NCI-H2107 (cell line): Measurements from ENCODE around the gene DNPEP.
"Not testable (repeated sequence)": the region's sequence is repeated elsewhere in the genome, so short reads cannot be mapped to it uniquely, and the experiment has no call there.

ENCODE experiments used
- DNase-seq: peaks from one replicate; lab custom pipeline; 2025; lab: John Stamatoyannopoulos, UW

Gene DNPEP

DNA sequence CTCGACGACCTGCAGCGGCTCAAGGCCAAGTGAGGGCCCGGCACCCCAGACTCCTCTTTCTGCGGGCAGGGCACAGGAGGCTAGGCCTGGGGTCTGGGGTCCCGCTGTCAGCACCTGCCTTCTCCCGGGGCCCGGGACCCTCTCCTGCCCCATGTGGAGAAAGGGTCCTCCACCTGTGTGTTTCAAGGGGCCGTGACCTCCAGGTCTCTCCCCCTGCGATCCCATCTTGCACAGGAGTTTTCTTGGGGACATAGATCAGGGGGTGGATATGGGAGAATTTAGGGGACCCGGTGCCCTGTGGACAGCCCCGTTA lies 31.3 kb upstream of the DNPEP start:
- no peak for DNase-seq

DNA sequence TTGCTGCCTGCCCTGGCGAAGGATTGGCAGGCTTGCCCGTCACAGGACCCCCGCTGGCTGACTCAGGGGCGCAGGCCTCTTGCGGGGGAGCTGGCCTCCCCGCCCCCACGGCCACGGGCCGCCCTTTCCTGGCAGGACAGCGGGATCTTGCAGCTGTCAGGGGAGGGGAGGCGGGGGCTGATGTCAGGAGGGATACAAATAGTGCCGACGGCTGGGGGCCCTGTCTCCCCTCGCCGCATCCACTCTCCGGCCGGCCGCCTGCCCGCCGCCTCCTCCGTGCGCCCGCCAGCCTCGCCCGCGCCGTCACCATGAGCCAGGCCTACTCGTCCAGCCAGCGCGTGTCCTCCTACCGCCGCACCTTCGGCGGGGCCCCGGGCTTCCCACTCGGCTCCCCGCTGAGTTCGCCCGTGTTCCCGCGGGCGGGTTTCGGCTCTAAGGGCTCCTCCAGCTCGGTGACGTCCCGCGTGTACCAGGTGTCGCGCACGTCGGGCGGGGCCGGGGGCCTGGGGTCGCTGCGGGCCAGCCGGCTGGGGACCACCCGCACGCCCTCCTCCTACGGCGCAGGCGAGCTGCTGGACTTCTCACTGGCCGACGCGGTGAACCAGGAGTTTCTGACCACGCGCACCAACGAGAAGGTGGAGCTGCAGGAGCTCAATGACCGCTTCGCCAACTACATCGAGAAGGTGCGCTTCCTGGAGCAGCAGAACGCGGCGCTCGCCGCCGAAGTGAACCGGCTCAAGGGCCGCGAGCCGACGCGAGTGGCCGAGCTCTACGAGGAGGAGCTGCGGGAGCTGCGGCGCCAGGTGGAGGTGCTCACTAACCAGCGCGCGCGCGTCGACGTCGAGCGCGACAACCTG lies 30.7 kb upstream of the DNPEP start, which contains the start of gene DES:
DES (plus strand) TSS at position 223 of the 857 bp plus-strand sequence; CDS start at position 309, 86 bp downstream.
- DNase-seq, result no peak

DNA sequence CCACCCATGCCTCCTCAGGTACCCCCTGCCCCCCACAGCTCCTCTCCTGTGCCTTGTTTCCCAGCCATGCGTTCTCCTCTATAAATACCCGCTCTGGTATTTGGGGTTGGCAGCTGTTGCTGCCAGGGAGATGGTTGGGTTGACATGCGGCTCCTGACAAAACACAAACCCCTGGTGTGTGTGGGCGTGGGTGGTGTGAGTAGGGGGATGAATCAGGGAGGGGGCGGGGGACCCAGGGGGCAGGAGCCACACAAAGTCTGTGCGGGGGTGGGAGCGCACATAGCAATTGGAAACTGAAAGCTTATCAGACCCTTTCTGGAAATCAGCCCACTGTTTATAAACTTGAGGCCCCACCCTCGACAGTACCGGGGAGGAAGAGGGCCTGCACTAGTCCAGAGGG lies 29.7 kb upstream of the DNPEP start:
- DNase-seq, result no peak

DNA sequence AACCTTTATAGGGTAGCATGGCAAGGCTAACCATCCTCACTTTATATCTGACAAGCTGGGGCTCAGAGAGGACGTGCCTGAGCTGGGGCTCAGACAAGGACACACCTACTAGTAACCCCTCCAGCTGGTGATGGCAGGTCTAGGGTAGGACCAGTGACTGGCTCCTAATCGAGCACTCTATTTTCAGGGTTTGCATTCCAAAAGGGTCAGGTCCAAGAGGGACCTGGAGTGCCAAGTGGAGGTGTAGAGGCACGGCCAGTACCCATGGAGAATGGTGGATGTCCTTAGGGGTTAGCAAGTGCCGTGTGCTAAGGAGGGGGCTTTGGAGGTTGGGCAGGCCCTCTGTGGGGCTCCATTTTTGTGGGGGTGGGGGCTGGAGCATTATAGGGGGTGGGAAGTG lies 29.2 kb upstream of the DNPEP start:
- DNase-seq, result no peak

DNA sequence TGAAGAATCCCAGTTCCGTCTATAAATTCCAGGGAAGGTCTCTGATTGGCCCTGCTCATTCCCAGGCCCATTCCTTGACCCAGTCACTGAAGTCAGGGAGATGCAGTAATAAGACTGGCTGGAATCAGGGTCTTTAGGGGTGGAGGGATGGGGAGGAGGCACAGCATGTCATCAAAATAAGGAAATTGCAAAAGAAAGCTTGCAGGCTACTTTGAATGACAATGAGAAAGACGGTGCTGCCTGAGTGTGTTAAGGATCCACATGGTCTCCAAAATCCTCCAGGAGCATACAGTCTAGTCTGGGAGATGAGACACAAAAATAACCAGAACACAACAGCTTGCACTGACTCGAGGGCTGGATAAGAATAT lies 28.5 kb upstream of the DNPEP start:
- no peak for DNase-seq

DNA sequence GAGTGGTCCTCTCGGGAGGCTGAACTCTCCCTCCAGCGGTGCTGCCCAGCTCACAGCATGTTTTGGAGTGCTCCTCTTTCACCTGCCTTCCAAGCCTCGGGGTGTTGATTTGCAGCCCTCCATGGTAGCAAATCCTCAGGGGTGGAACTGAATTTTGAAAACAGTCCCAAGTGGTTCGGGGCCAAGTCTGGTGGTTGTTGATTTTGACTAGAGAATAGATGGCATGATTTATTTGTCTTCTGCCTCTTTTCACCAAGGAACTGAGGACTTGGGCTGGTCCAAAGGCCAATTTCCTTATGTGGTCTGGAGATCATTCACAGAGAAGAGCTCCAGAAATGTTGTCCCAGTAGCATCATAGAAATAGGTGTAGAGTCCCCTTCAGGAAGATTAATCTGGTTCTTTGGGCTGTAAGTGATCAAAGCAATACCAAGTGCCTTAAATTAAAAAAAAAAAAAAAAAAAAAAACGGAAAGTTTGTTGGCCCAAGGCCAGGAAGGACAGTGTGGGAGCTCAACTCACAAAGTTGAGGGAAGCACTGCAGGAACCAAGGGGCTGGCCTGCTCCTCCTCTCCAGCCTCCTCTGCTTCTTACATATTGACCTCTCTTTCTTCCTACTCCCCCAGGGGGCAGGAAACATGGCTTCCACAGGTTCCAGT lies 28.0 kb upstream of the DNPEP start:
- DNase-seq, result no peak

DNA sequence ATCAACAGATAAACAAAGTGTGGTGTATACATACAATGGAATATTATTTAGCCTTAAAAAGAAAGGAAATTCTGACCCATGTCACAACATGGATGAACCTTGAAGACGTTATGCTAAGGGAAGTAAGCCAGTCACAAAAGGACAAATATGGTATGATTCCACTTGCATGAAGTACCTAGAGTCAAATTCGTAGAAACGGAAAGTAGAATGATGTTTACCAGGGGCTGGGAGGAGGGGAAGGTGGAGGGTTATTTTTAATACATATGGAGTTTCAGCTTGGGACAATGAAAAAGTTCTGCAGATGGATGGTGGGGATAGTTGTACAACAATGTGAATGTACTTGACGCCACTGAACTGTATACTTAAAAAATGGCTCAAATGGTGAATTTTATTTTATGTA lies 27.1 kb upstream of the DNPEP start:
- no peak for DNase-seq

DNA sequence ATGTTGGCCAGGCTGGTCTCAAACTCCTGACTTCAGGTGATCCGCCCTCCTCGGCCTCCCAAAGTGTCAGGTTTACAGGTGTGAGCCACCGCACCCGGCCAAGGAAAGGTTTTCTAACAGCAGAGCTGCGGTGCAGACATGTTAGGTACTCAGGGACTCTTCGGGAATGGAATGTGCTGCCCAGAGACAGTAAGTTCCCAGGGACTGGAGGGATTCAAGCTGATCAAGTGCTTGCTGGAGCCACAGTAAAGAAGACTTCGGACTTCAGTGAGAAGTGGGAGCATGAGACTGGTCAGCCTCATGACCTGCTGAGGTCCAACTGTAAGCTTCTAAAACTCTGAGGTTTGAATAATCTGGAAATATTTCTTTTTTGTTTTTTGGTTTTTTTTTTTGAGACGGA lies 22.7 kb upstream of the DNPEP start:
- DNase-seq, result no peak

DNA sequence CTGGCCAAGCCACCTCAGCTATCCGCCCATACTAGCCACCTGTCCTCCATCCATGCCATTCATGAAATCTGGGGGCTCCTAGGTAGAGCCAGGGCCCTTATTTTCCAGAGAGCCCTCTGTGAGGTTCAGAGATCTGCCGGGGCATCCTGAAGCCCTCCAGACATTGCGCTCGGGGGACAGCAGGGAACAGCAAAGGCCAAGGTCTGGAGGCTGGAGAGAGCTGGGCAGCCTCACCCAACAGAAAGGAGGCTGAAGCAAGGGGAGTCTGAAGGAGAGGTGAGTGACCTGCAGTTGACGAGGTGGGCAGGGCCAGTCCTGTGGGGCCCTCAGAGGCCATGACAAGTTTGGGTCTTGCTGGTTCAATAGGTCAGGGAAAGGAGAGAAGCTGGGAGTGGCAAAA lies 21.9 kb upstream of the DNPEP start:
- DNase-seq, result no peak

DNA sequence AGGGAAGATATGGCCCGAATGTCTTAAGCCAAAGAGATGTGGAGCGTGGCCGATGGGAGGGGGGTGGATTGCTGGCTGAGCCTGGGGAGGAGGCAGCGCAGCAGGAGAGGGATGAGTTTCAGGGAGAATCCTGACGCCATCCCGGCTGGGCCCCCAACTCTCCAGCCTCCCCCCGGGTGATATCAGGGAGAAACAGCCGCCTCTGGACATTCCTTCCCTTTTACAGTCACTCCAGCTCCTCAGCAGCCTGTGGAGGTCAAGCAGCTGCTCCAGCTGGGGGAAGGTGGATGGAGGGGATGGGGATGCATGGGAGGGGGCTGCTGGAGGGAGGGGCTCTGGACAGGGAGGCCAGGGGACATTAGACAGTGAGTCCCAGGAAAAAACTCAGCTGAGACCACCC lies 20.9 kb upstream of the DNPEP start:
- no peak for DNase-seq

DNA sequence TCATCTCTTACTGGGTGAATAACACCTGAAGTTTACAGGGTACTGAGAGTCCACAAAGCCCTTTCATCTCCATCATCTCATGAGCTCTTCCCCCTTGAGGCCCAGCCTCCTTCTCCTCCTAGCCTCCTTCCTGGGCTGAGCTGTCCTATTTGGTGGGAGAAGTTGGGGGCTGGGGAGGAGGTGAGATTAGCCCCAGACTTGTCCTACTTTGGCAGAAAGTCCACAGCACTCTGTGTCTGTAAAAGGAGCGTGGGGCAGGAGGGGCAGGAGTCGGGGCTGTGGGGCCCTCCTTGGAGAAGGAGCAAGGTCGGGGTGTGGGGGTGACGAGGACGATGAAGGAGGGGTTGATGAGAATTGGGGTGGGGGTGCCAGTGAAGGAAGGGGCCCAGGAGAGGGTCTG lies 20.5 kb upstream of the DNPEP start:
- no peak for DNase-seq

DNA sequence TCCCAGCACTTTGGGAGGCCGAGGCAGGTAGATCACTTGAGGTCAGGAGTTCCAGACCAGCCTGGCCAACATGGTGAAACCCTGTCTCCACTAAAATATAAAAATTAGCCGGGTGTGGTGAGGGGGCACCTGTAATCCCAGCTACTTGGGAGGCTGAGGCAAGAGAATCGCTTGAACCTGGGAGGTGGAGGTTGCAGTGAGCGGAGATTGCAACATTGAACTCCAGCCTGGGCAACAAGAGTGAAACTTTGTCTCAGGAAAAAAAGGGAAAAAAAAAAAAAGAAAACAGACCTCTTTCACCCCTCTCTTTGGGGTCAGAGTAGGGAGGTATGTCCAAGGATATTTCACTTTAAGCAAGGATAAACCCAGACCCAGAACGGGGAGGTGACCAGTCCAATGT lies 19.6 kb upstream of the DNPEP start:
- DNase-seq, result not testable (repeated sequence)

DNA sequence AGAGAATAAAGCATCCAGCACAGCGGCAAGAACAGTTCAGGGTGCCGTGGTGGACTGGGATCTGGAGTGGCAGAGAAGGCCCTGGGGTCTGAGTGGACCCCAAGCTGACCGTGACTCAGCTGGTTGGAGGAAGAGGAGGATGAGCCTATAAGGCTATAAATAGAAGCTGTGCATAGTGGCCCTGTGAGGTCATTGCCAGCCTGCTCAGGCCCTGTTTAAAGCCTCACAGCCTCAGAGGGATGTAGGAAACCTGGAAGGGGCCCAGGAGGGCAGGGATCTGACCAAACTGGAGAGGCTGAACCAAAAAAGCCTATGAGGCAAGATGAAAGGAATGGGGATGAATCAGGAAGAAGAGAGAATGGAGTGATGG lies 19.1 kb upstream of the DNPEP start:
- no peak for DNase-seq

DNA sequence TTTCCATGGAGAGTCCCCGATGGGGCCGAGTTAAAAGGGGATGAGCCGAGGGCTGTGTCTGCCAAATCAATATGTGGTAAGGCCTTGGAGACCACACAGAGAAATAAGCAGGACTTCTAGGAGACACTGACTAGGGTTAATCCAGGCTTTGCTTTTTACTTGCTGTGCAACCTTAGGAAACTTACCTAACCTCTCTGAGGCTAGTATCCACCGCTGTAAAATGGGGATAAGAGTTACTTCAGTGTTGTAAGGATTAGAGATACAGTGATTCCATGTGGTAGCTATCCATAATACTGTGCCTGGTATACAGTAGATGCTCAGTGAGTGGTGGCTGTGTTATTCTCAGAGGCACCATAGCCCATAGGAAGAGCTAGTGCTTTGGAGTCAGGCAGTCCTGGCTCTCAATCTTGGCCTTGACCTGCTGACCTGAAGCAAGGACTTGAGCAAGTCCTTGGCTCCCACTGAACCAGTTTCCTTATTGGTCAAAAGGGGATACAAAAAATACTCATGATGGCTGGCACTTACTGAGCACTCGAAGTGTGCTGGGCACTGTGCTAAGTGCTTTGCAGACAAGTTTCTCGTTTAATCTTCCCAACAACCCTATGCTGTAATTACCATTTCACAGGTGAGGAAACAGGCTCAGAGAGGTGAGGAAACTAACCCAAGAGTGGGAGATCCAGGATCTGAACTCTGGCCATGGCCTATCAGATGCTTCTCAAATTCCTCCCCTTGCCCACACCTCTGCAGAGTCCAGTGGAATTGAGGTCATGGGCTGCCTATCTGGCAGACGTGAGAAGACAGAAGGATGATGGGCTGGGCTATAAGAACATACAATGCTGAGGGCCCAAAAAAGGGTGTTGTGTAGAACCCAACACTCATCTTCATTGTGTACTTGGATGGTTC lies 18.5 kb upstream of the DNPEP start:
- no peak for DNase-seq

DNA sequence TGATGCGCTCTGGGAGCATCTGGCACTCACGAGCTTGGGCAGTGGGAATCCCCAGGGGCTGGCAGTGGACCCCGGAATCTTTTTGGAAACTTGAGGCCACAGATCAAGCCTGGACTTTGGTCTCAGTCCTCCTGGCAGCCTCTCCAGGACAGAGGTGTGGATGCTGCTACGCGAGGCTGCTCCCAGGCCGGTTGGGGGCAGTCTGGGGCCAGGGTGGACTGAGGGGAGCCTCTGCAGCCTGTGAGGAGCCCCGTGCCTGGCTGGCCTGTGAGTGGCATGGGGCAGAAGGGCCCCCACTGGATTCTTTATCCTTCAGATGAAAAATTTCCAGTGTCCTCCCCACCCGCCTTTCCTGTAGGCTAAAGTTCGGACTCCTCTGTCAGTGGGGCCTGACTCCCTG lies 17.7 kb upstream of the DNPEP start:
- no peak for DNase-seq

DNA sequence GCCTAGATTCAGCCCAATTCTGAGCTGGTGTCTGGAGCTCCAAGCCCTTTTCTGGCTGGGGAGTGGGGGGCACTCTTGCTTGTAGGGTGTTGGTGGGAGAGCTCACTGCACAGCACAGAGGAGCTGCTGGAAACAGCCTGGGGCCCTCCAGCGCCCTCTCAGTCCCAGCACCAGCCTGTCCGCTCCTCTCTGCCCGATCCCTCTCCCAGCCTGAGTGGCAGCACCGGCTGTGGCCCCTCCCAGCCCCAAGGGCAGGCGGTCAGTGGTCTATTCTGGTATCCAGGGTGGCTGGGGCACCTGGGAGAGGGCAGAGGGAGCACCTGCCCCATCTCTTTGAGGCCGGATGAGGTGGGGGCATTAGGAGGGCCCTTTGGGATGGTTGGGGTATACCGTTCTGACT lies 17.2 kb upstream of the DNPEP start:
- DNase-seq, result no peak

DNA sequence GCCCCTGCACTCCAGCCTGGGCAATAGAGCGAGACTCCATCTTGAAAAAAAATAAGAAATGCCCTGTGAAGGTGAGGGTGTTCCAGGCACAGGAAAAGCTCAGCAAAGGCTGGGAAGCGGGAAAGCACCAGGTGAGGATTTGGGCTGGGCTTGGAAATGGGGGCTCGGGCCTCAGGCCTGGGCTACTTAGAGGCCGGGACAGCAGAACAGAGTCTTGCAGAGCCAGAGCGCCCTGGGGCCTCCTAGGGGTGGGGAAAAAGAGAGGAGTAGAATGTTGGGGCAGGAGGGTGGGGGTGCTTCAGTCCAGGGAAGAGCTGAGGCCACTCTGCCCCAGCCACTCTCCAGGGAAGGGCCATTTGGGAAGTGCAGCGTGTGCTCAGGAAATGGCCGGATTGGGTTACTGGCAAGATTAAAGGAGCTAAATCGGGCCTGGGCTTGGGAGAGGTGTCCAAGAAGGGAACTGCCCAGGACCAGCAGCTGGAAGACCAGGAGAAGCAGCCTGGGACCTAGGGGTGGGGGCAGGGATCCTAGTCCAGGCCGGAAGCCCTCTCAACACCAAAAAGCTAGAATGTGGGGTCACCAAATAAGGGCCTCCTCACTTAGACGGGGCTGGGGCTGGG lies 16.7 kb upstream of the DNPEP start:
- no peak for DNase-seq

DNA sequence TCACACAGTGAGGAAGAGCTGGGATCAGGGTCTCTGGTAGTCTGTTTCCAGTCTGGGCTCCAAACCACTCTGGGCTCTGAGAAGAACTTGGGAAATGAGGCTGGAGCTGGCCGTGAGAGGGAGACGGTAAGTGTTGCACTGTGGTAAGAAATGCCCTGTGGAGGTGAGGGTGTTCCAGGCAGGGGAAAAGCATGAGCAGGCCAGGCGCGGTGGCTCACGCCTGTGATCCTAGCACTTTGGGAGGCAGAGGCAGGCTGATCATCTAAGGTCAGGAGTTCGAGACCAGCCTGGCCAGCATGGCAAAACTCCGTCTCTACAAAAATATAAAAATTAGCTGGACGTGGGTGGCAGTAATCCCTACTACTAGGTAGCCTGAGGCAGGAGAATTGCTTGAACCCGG lies 16.1 kb upstream of the DNPEP start:
- DNase-seq, result no peak

DNA sequence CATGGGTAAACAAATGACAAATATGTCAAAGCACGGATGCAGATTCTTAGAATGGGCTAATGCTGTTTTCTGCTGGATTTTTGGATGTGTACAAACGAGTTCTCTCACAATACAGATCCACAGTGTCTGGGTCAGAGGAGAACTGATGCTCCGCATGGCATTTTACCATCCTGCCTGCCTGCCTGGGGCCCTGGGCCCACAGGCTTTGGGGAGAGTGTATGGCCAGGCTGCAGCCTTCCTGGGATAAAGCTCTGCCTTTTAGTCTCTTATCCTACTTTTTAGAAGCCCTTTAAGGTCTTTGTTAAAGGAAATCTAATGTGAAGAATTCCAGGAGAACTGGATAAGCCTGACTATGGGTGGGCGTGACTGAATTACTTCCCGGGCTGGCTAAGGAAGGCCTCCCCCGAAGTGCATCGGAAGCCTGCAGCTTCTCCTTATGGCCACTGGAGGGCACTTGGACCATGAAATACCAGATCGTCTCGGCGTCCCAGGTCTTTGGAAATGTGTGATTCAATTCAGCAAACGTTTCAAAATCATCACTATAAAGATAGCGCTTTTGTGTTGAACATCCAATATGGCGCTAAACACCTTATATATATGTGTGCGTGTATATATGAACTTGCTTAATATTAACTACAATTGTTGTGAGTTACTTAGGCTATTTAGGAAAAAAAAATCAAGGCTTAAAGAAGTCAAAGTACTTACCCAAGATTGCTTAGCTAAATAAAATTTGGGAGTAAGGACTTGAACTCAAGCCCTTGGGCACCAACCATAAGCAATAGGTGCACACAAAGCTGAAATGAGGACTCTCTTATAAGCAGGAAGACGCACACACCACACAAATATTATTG lies 15.2 kb upstream of the DNPEP start:
- no peak for DNase-seq

DNA sequence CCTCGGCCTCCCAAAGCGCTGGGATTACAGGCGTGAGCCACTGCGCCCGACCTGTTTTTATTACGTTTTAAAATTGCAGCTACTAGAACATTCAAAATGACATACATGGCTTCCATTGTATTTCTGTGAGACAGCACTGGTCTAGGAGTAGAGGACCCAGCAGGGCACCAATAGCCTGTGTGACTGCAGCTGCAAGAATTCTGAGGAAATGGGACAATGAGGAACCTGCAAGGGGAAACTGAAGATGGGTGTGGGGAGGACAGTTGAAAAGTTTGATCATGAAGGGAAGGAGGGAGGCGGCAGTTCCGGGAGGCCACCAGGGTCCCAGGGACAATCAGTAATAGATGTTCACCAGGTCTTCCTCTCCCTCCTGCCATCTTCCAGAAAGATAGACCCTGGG lies 13.9 kb upstream of the DNPEP start:
- DNase-seq, result no peak

DNA sequence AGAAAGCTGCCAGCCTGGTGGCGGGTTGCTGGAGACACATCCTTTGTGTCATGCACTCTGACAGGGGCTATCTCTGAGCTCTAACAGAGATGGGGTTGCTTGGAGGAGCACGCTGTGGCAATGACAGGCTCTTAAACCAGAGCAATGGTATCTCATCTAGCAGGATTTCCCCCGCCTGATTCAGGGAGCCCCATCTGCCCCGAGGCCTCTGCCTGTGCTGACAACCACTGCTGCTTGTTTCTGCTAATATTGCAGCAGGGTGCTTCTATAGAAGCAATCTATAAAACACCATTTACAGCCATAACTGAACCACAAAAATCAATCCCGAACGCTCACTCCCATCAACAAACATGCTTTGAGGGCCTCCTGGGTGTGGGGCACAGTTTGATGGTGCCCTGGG lies 12.8 kb upstream of the DNPEP start:
- no peak for DNase-seq
